GM18517 (cell line): ENCODE data around the gene CDK6.

Experiments
- ATAC-seq: cut with Tn5 transposase; IDR thresholded peaks from one replicate; pipeline ENCODE4 v1.9.1; 2021; ENCODE audit warnings: mild to moderate bottlenecking, moderate library complexity; ENCODE audit not compliant: unreplicated experiment

Gene CDK6

GRCh38 chr7:92827464-92828120, 8.8 kb downstream of the CDK6 start:
- no peak for ATAC-seq

DNA sequence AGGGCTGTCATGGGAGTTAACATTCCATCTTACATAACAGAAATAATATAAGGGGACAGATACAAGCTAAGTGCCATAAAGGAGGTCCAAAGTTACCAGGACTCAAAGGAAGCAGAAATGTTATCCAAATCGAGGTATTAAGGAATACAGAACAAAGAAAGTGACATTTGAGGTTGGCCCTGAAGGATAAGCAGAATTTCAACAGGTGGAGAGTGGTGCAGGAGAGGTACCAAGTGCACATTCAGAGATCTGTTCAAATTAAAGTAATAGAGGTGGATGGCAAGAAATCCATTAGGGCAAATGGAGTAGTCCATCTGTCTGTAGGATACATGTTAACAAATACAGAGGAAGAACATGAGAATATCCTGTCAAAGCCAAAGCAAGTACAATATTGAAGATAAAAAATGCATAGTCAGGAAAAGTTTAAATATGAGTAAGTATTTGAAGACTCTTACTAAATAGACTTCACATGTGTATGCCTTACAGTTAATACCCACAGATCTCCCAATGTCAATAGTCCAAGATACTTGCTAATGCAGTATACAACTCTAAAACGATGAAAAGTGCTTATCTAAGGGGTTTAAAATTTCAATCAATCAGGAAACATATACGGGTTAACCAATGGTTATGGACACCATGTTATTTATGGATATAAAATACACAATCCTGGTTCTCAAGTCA, 10.0 kb downstream of the CDK6 start:
- ATAC-seq: no peak

DNA sequence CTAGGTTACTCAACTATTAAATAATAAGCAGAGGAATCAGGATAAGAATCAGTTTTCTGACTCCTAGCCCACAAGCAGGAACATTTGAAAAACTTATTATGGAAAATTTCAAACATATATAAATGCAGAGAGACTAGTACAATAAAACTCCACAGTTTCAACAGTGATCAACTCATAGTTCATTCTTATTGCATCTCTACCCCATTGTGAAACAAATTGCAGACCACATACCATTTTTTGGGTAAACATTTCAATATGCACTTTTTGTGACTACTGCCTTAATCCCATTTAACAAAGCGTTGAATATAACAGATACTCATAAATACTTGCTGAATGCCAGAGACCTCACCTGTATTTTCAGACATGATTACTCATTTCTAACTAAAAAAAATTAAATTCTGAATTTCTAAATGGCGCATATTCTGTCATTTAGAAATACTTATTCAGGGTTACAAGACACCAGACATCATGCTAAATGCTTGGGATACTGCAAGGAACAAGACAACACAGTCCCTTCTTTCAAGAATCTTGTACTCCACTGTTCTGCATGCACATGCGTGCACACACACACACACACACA, 11.4 kb downstream of the CDK6 start:
- ATAC-seq: no peak

GRCh38 chr7:92824450-92824849, 11.9 kb downstream of the CDK6 start:
- ATAC-seq: peak; percentile 43

- ATAC-seq: no peak
Measured at GRCh38 chr7:92823042-92823441, 13.3 kb downstream of the CDK6 start.

DNA sequence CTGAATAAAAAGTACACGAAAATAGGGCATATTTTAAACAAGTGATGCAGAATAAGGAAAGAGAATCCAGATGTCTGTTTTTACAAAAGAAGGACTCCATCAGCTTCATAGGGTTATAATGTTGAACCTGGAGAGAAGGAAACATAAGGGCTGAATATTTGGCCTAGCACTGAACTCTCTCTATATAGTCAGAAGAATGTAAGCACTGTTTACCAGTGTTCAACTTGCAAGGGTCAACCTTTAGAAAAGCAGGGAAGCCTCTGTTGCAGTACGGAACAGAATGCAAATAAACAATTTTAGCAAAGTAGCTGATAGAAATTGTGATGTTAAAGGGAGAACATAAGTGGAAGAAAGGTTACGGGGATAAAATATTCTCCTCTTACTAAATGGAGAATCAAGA, 16.2 kb downstream of the CDK6 start:
- ATAC-seq: no peak

- no peak for ATAC-seq
Measured at GRCh38 chr7:92817398-92817797, 19.0 kb downstream of the CDK6 start.

DNA sequence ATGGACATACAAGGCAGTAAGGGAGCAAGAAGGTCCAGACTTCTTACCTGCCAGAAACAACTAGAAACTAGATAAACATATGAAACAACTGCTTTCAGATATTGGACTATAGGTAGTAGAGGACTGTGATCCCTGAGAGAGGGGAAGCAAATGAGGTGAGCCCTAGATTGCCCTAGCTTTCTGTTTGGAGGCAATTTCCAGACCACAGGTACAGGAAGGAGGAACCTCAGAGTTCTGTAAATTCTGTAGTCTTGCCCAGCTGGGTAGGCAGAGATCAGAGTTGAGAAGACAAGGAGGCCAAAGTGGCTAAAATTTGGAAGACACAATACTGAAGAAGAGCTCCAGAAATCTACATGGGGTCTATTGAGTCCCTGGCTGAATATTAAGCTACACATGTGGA, 21.0 kb downstream of the CDK6 start:
- ATAC-seq: no peak

DNA sequence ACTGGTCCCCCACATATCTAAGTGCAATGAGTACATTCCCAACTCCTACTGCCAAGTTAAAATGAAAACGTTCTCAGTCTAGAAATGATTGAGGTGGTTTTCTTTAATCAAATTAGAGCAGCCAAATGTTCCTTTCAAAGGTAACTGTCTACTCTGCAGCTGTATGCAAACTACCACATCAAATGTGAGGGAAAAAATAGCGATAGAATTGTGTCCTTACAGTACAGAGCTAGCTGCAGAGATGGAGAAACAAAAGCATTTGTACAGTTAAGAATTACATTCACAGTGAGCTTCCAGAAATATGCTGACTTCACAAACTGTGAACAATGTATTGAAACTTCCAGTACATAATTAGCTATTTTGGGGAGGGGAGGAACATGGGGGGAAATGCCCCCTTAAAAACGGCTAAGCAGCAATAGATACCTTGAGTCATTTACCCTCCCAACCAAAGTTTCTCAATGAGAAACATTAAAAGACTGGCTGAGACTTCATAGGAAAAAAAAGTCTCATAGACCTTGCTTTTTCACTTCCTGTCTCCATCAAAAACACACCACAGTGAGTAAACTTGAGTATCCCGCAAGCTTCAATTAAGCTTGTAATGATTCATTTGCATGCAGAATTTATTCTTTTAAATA, 22.9 kb downstream of the CDK6 start:
- ATAC-seq: peak; percentile 50

DNA sequence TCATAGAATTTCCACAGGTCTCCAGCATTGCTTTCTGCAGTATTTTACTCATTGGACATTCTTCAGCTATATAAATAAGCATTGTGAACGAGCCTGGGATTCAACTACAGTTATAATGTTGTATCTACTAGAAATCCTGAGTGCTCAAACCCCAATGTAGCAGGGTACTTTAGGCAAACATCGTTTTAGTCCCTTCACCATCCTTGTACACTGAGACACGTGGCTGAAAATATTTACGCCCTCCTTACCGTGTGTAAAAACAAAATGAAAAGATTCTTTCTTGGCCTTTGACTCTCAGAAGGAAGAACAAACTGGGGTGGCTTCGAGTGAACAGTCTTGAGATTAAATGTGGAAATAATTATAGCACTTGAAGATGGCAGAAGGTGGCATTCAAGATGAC, 25.2 kb downstream of the CDK6 start:
- ATAC-seq: no peak

DNA sequence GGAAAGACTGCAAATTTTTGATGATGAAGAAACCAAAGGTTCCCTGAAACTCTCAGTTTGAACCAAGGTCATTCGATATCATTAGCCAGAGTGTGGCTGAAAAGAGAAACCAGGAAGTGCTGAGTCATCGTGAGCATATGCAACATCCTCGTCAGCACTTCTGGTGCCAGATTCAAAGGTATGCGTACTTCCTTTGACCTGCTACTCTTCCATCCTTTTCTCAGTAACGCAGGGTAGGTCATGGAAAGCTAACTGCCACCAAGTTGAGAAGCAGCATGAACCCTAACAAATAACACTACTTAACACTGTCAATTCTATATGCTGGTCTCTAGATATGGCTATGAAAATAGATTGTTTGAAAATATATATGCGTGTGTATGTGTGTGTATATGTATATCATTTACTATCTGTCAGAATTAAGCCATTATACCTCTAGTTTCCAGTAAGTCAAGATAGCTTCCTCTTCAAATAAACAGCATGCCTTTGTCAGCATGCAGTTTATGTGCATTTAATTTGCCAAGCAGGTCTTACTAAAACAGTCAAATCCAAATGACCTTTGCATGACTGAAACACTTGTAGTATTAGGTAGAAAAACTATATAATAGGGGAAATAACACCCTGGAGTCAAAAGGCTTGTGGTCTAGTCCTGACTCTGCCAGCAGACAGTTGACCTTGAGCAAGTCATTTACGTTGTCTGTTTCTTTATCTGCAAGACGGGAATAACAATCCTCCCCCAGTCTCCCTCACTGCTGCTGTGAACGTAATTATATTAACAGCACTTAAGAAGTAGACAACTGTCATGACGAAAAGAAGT, 26.4 kb downstream of the CDK6 start:
- peak; percentile 78 for ATAC-seq

- ATAC-seq: peak; percentile 36
Measured at GRCh38 chr7:92809397-92809759, 27.0 kb downstream of the CDK6 start.

- ATAC-seq: no peak
Measured at GRCh38 chr7:92808635-92809034, 27.7 kb downstream of the CDK6 start.

GRCh38 chr7:92808006-92808405, 28.4 kb downstream of the CDK6 start:
- no peak for ATAC-seq

GRCh38 chr7:92806496-92806895, 29.9 kb downstream of the CDK6 start:
- ATAC-seq: no peak

GRCh38 chr7:92802406-92802805, 34.0 kb downstream of the CDK6 start:
- no peak for ATAC-seq

- peak; percentile 55 for ATAC-seq
Measured at GRCh38 chr7:92799446-92800211, 36.7 kb downstream of the CDK6 start.

GRCh38 chr7:92798517-92799249, 37.7 kb downstream of the CDK6 start:
- no peak for ATAC-seq

DNA sequence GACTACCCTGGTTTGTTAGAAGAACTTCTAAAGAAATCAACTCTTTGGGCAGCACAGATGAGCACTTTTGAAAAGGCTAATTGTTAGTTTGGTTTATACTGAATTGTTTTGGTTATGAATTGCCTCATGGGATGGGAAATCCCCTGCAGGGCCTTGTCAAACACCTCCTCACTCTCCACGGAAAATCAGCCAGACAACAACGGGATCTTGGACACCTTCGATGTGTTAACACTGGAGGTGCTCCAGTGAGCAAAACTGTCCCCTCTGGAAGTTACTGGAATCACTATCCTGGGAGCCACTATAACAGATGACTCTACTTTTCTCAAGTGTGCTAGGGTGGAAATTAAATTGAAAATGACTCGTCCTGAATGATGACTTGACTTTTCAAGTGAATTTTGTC, 38.7 kb downstream of the CDK6 start:
- ATAC-seq: no peak

- ATAC-seq: no peak
Measured at GRCh38 chr7:92797284-92797683, 39.1 kb downstream of the CDK6 start.
